Astrocyte of the hippocampus (primary cell): Measurements from ENCODE around the gene DUS2.

Experiments used
- DNase-seq: peaks from one replicate; pipeline ENCODE4 v3.0.0; 2011; ENCODE audit warnings: low read depth, low spot score

The DUS2 gene

GRCh38 chr16:68077866-68078700 is 55.0 kb downstream of the DUS2 start:
- DNase-seq = no peak

GRCh38 chr16:68078701-68079375 is 55.8 kb downstream of the DUS2 start:
- no peak for DNase-seq

GRCh38 chr16:68079376-68079625 is 56.2 kb downstream of the DUS2 start:
- DNase-seq = no peak

GRCh38 chr16:68079626-68080344 is 56.7 kb downstream of the DUS2 start:
- no peak for DNase-seq

- DNase-seq = no peak
Measured at GRCh38 chr16:68081861-68082628, 59.0 kb downstream of the DUS2 start.

GRCh38 chr16:68082629-68083238 is 59.6 kb downstream of the DUS2 start:
- DNase-seq = no peak

GRCh38 chr16:68083239-68083781 is 60.2 kb downstream of the DUS2 start:
- DNase-seq = no peak

- peak; percentile 46 for DNase-seq
Measured at GRCh38 chr16:68083861-68084503, 60.9 kb downstream of the DUS2 start.

- peak; percentile 86 for DNase-seq
Measured at GRCh38 chr16:68084504-68085258, 61.6 kb downstream of the DUS2 start.

- peak; percentile 99 for DNase-seq
Measured at GRCh38 chr16:68085259-68086071, 62.4 kb downstream of the DUS2 start, which contains the start of gene NFATC3. Gene NFATC3, plus strand, starts transcription at chr16:68085370. Its CDS starts 312 bp downstream, at chr16:68085682.

- DNase-seq = peak; percentile 60
Measured at GRCh38 chr16:68086336-68086841, 63.3 kb downstream of the DUS2 start.

GRCh38 chr16:68086860-68087268 is 63.8 kb downstream of the DUS2 start:
- no peak for DNase-seq

- no peak for DNase-seq
Measured at GRCh38 chr16:68087688-68088087, 64.6 kb downstream of the DUS2 start.

- no peak for DNase-seq
Measured at GRCh38 chr16:68088130-68088972, 65.3 kb downstream of the DUS2 start.

GRCh38 chr16:68089067-68089466 is 66.0 kb downstream of the DUS2 start:
- no peak for DNase-seq

- DNase-seq = no peak
Measured at GRCh38 chr16:68090130-68090529, 67.0 kb downstream of the DUS2 start.

GRCh38 chr16:68090533-68090932 is 67.4 kb downstream of the DUS2 start:
- no peak for DNase-seq
